ENCODE data around the gene SLC22A31.
"Not testable (repeated sequence)": the region's sequence is repeated elsewhere in the genome, so short reads cannot be mapped to it uniquely, and the experiment has no call there.

The SLC22A31 gene

GRCh38 chr16:89200124-89200849 lies at the start of gene SLC22A31:
Gene SLC22A31 (minus strand): TSS chr16:89200537. CDS start chr16:89200501, 36 bp downstream.
- DNase-seq (ENCODE audit: low read depth in 1 of 2, low spot score in 1 of 2), result no peak

- no peak for DNase-seq (ENCODE audit: low read depth in 1 of 2, low spot score in 1 of 2)
These were observed 48.1 kb upstream of the SLC22A31 start for GRCh38 chr16:89248196-89248982.

- not testable (repeated sequence) for DNase-seq (ENCODE audit: low read depth in 1 of 2, low spot score in 1 of 2)
These were observed 47.4 kb upstream of the SLC22A31 start for GRCh38 chr16:89247734-89248075.

- DNase-seq (ENCODE audit: low read depth in 1 of 2, low spot score in 1 of 2), result peak; percentile 94 to 97
These were observed 46.8 kb upstream of the SLC22A31 start for GRCh38 chr16:89246903-89247733.

GRCh38 chr16:89246383-89246902 lies 46.1 kb upstream of the SLC22A31 start:
- DNase-seq (ENCODE audit: low read depth in 1 of 2, low spot score in 1 of 2), result no peak

- DNase-seq (ENCODE audit: low read depth in 1 of 2, low spot score in 1 of 2), result no peak
These were observed 44.4 kb upstream of the SLC22A31 start for GRCh38 chr16:89244754-89245153.

- not testable (repeated sequence) for DNase-seq (ENCODE audit: low read depth in 1 of 2, low spot score in 1 of 2)
These were observed 43.9 kb upstream of the SLC22A31 start for GRCh38 chr16:89244264-89244663.

- DNase-seq (ENCODE audit: low read depth in 1 of 2, low spot score in 1 of 2), result no peak
These were observed 43.3 kb upstream of the SLC22A31 start for GRCh38 chr16:89243664-89244063.

- DNase-seq (ENCODE audit: low read depth in 1 of 2, low spot score in 1 of 2), result no peak
These were observed 42.5 kb upstream of the SLC22A31 start for GRCh38 chr16:89242795-89243200.

GRCh38 chr16:89241187-89242007 lies 41.1 kb upstream of the SLC22A31 start:
- DNase-seq (ENCODE audit: low read depth in 1 of 2, low spot score in 1 of 2), result peak; percentile 51 to 59

GRCh38 chr16:89237733-89238132 lies 37.4 kb upstream of the SLC22A31 start:
- DNase-seq (ENCODE audit: low read depth in 1 of 2, low spot score in 1 of 2), result no peak

- no peak for DNase-seq (ENCODE audit: low read depth in 1 of 2, low spot score in 1 of 2)
These were observed 33.5 kb upstream of the SLC22A31 start for GRCh38 chr16:89233678-89234490.

- no peak for DNase-seq (ENCODE audit: low read depth in 1 of 2, low spot score in 1 of 2)
These were observed 31.8 kb upstream of the SLC22A31 start for GRCh38 chr16:89232107-89232506.

GRCh38 chr16:89230255-89230654 lies 29.9 kb upstream of the SLC22A31 start:
- DNase-seq (ENCODE audit: low read depth in 1 of 2, low spot score in 1 of 2), result no peak

- no peak for DNase-seq (ENCODE audit: low read depth in 1 of 2, low spot score in 1 of 2)
These were observed 24.3 kb upstream of the SLC22A31 start for GRCh38 chr16:89224665-89225064.

GRCh38 chr16:89222931-89223330 lies 22.6 kb upstream of the SLC22A31 start:
- no peak for DNase-seq (ENCODE audit: low read depth in 1 of 2, low spot score in 1 of 2)

GRCh38 chr16:89221604-89222003 lies 21.3 kb upstream of the SLC22A31 start:
- no peak for DNase-seq (ENCODE audit: low read depth in 1 of 2, low spot score in 1 of 2)

- no peak for DNase-seq (ENCODE audit: low read depth in 1 of 2, low spot score in 1 of 2)
These were observed 19.0 kb upstream of the SLC22A31 start for GRCh38 chr16:89219365-89219764.

- DNase-seq (ENCODE audit: low read depth in 1 of 2, low spot score in 1 of 2), result peak; percentile 61 to 65
These were observed 17.3 kb upstream of the SLC22A31 start, which contains the start of gene ZNF778 for GRCh38 chr16:89217388-89218191. Gene ZNF778 (plus strand): TSS chr16:89217703. CDS start chr16:89221128, 3,425 bp downstream.
